Activated CD8-positive, alpha-beta memory T cell treated with anti-CD3 and anti-CD28 coated beads, Interleukin-2, amount 50 U/mL, for 24 hours (primary cell): ENCODE results near the gene PCBP3.

ENCODE experiments used
- DNase-seq: peaks from one replicate; pipeline ENCODE4 v3.0.0-alpha.2; 2020; ENCODE audit errors: extremely low read depth

PCBP3 gene

GRCh38 chr21:45724994-45725843, 81.7 kb downstream of the PCBP3 start:
- no peak for DNase-seq

- DNase-seq: no peak
Measured at GRCh38 chr21:45725844-45726200, 82.3 kb downstream of the PCBP3 start.

- DNase-seq: no peak
Measured at GRCh38 chr21:45726438-45726837, 82.9 kb downstream of the PCBP3 start.

GRCh38 chr21:45727390-45727789, 83.9 kb downstream of the PCBP3 start:
- DNase-seq: no peak

DNA sequence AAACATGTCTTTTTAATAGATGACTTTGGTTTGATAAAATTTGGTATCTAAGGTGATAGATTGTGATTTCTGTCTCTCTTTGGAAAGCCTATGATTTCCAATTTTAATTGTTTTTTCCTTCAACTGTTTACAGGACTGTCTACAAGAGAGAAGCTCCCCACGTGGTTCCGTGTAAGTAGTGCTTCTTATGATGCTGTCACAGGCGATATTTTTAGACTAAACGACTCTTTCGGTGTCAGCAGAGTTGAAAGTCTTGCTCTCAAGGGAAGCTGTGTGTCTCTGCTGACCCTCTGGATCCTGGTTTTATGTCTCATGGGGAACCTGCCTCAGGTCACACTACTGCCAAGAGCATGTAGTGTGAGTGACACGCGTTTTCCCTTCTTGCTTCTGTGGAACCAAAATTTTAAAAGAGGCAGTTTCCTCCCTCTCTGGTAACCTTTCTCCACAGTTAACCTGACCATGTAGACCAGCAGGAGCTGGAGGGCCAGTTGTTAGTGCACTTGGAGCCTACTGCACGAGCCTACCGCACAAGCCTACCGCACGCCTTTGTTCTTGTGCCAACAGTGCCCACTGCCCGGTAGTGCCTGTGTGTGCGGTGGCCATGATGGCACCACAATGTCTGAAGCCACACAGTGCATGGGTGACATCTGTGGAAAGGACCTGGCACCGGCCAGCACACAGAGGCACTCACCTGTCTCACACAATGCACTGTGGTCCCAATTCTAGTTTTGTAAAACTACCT, 91.9 kb downstream of the PCBP3 start:
- no peak for DNase-seq

DNA sequence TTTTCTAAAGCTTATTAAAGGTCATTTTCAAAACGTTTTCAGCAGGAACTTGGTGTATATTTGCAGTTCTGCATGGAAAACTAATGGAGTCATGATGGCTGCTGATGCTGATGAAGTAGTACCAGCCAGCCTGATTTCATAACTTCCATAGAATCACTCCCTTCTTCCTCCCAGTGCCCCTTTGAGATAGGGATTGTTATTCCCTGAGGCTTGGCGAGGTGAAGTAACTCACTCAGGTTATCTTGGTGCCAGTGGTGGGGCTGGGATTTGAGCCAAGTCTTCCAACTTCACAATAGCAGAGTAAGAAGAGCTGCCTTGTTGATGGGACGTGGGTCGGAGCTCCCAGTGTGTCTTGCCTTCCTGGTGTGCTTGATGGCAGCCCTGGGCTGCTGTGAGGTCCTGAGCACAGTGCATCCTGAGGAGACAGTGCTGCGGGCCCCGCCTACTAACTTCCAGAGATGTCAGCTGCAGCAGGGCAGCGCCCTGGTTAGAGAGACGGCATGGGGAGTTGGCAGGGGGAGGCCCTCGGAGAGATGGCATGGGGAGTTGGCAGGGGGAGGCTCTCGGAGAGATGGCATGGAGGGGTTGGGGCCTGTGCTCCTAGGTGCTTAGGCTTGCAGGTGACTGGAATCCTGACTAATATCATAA, 92.6 kb downstream of the PCBP3 start:
- DNase-seq: no peak

- DNase-seq: no peak
Measured at GRCh38 chr21:45736690-45737484, 93.4 kb downstream of the PCBP3 start.

- no peak for DNase-seq
Measured at GRCh38 chr21:45737485-45738166, 94.1 kb downstream of the PCBP3 start.

DNA sequence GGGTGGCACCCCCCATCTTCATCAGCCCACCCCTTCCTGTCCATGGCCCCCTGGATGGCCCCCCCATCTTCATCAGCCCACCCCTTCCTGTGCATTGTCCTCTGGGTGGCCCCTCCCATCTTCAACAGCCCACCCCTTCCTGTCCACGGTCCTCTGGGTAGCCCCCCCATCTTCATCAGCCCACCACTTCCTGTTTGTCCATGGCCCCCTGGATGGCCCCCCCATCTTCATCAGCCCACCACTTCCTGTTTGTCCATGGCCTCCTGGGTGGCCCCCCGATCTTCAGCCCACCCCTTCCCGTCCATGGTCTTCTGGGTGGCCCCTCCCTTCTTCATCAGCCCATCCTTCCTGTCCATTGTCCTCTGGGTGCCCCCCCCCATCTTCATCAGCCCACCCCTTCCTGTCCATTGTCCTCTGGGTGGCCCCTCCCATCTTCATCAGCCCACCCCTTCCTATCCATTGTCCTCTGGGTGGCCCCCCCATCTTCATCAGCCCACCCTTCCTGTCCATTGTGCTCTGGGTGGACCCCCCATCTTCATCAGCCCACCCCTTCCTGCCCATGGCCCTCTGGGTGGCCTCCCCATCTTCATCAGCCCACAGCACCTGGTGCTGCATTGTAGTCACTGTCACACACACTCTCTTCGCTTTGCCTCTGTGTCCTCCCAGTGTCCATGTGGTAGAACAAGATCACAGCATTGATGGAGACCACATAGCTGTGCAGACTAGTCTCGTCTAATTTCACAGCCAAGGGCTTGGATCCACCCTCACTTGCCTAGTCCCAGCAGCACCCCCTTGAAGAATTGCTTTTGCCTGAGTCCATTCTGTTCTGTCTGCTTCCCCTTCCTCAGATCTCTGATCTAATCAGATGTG, 95.9 kb downstream of the PCBP3 start:
- no peak for DNase-seq

GRCh38 chr21:45740088-45740440, 96.5 kb downstream of the PCBP3 start:
- no peak for DNase-seq

DNA sequence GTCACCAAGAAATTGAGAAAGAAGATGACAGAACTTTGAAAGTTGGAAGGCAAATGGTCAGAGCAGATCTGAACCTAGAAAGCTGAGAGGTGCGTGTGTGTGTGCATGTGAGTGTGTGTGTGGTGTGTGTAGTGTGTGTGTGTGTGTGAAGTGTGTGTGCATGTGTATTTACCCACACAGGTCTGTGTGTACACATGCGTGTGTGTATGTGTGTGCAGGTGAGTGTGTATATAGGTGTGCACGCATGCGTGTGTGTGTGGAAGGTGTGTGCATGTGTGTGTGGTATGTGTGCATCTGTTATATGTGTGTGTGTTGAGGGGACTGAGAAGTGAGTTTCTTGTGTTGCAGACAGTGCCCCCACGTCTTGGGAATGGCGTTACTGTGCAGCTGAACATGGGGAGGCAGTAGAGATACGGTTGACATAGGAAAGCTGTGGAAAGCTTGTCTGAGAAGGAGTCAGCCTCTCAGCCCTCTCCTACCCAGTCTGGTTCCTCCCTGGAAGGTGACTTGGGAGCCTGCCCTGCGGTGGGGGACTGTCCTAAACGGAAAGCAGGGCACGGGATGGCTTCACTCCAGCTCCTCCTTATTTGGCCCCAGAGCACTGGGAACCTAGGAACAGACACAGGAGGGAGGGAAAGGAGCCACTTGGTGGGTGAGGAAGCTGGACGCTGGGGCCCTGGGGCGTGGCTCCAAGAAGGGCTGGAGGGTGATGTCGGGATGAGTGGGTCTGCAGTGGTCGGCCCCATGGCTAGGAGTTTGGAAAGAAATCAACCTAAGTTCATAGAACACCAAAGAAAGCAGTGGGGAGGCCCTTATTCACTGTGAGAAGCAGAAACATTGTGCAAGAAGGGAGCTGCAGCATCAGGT, 97.2 kb downstream of the PCBP3 start:
- no peak for DNase-seq

DNA sequence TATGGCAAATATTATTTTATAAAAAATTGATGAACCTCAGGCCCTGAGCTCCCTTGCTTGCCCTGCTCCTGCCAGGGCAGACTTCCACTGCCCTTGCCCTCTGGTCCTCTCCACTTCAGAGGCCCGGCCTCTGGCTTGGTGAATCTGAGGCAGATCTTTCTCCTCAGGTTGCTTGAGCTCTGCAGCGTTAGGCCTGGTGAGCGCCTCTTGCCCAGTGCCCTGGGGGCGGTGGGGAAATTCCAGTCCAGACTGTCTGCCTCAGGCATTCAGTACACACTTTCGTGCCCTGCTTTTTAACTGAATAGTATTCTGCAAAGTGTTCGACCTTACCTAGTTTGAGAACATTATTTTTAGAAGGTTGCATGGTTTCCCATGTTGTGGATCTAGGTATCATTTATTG, 98.2 kb downstream of the PCBP3 start:
- DNase-seq: no peak

GRCh38 chr21:45742247-45742646, 98.7 kb downstream of the PCBP3 start:
- DNase-seq: no peak

- DNase-seq: no peak
Measured at GRCh38 chr21:45745256-45745655, 101.7 kb downstream of the PCBP3 start.

GRCh38 chr21:45747233-45747766, 103.8 kb downstream of the PCBP3 start:
- no peak for DNase-seq

DNA sequence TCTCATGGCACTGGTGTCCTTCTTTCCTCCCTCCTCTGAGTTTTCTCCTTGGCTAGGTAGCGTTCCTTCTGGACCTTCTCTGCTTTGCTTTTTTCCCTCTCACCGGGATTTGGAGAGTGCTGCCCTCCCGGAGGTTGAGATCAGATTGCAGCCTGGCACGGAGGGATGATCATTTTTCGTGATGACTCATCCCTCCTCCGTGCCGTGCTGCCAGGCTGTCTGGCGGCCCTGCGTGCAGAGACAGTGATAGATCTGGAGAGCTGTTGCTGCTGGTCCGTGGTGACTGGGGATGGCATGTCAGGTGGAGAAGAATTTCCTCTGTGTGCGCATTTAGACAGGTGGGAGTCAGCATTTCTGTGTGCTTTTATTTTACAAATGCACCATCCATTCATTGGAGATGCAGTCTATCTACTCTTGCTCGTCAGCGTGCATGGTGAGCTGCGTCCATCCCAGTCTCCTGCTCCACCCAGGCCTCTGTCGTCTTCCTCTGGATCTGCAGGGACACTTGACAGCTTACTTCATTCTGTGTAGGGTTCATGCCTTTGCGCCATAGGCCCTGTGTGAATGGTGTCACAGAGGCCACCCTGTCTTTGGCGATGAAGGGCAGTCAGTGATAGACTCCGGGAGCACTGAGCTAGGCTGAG, 104.4 kb downstream of the PCBP3 start:
- DNase-seq: no peak

- DNase-seq: no peak
Measured at GRCh38 chr21:45748593-45748992, 105.1 kb downstream of the PCBP3 start.

DNA sequence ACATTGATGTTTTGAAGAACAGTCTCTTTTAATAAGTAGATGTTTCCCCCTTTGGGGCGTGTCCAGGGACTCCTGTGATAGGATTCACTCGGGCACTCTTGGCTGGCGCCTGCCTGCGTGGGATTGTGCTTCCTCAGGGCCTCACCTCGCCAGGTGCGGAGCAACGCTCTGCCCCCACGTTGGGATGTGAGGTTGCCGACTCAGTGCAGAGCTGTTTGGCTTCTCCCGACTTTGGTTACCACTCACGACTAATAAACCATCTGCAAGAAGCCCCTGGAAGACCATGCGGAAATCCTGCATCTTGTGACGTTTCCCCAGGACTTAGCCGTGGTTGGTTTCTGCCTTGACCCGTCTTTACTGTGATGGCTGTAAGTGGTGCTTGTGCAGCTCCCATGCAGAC, 106.4 kb downstream of the PCBP3 start:
- no peak for DNase-seq

DNA sequence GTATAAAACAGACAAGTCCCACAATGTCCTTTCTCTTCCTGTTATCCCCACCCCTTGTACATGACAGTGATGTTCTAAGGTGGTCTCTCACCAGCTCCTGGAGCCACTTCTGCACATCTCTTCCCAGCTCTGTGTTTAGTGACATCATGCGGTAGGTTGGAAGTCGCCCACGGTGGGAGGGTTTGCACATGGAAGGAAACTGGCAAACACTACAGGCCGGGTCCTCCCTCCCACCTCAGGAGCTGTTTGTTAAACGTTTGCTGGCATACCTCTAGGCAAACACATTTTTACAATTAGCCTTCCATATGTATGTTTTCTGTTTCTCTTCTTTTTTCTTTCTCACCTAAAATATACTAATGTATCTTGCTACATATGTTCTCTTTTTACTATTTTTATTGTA, 107.4 kb downstream of the PCBP3 start:
- DNase-seq: no peak
